Left lung (tissue), 14 donors: ENCODE data around the gene SAFB2. TPM values are rescaled to one million over a fixed set of nuclear protein-coding genes. Genes with fewer than 3 reads are reported as not detected.

Source experiments
- ATAC-seq: fragments of 200-7000 bp; cut with Tn5 transposase; one replicate; pipeline ENCODE4 v1.9.1; 2020; ENCODE audit warnings: moderate library complexity
- DNase-seq, 4 donors: peaks; one replicate each; pipeline ENCODE4 v3.0.0-alpha.2; 2013 to 2020
- H3K27ac ChIP-seq, 2 donors: fragments of 200-600 bp; sonication (generic) in 1 of 2; one replicate each; pipeline versions ENCODE4 v1.5.0 to v1.8.0; 2020 to 2021
- H3K27me3 ChIP-seq, 2 donors: fragments of 200-600 bp; sonication (generic) in 1 of 2; one replicate each; pipeline versions ENCODE4 v1.5.0 to v1.8.0; 2020 to 2021
- H3K36me3 ChIP-seq, 2 donors: fragments of 200-600 bp; sonication (generic) in 1 of 2; one replicate each; pipeline versions ENCODE4 v1.5.0 to v1.8.0; 2020 to 2021
- H3K4me1 ChIP-seq, 2 donors: fragments of 200-600 bp; one replicate each; pipeline ENCODE4 v1.8.0; 2021
- H3K4me3 ChIP-seq, 2 donors: fragments of 200-600 bp; sonication (generic) in 1 of 2; one replicate each; pipeline versions ENCODE4 v1.5.0 to v1.8.0; 2020 to 2021; ENCODE audit warnings: mild to moderate bottlenecking in 1 of 2
- H3K9me3 ChIP-seq, 2 donors: fragments of 200-600 bp; sonication (generic) in 1 of 2; one replicate each; pipeline versions ENCODE4 v1.5.0 to v1.8.0; 2020 to 2021
- intact Hi-C, 2 donors: fragments of 100-400 bp; cut with DNase I; formaldehyde crosslinking; loops; one replicate each; pipeline versions ENCODE4 v1.11.2 to v1.14.2; 2022
- long read RNA-seq, 12 donors: library from polyadenylated mRNA in 2 of 12; unstranded in 2 of 12; transcript quantifications; one replicate each; pipeline ENCODE4 v2.0.0 and lab custom pipeline, GENCODE V29; 2019 to 2026
- polyA plus RNA-seq, 6 donors: library from polyadenylated mRNA; unstranded; fragments of 120-200 nt; gene quantifications; one replicate each; pipeline ENCODE4 v1.2.1, GENCODE V29; 2013; ENCODE audit not compliant: insufficient read length in 6 of 6
- total RNA-seq, 2 donors: library from RNA; stranded (reverse); fragmentation: NEBNext Ultra II Directional; extraction: Animal tissue kit (Norgen Biotek cat#: 25700); gene quantifications; one replicate each; pipeline ENCODE4 v1.2.1, GENCODE V29; 2021
- TF ChIP-seq, protein P1 (sequence below), 2 donors: fragments of 200-600 bp; sonication (generic) in 1 of 2; IDR thresholded peaks; one replicate each; pipeline versions ENCODE4 v1.5.0 to v1.8.0; 2021; ENCODE audit warnings: antibody characterized with exemption in 2 of 2
- donor health status: DM: no; HTN: yes; CAD: no.
- donor health status: DM: no; HTN: no; CAD: no.

The SAFB2 gene
- total RNA-seq = 10 to 100 TPM; 62.0 to 75.9 TPM
- polyA plus RNA-seq = 100 to 1,000 TPM in 2 of 6 donors, 10 to 100 TPM in 4; 70.4 to 110 (median 91.9) TPM
- long read RNA-seq, donor 1, partial matches to known transcripts = 65 of 67 reads
- long read RNA-seq, donor 1, other reads (novel, unspliced or antisense) = 0 of 67 reads
- long read RNA-seq, donor 2, partial matches to known transcripts = 148 of 149 reads
- long read RNA-seq, donor 2, other reads (novel, unspliced or antisense) = 0 of 149 reads
- long read RNA-seq, donor 3, partial matches to known transcripts = 13 of 15 reads
- long read RNA-seq, donor 3, other reads (novel, unspliced or antisense) = 0 of 15 reads
- long read RNA-seq, donor 4, partial matches to known transcripts = 14 of 14 reads
- long read RNA-seq, donor 4, other reads (novel, unspliced or antisense) = 0 of 14 reads
- long read RNA-seq, donor 5, partial matches to known transcripts = 47 of 53 reads
- long read RNA-seq, donor 5, other reads (novel, unspliced or antisense) = 5 of 53 reads
- long read RNA-seq, donor 6, partial matches to known transcripts = 41 of 41 reads
- long read RNA-seq, donor 6, other reads (novel, unspliced or antisense) = 0 of 41 reads
- long read RNA-seq, donor 7, partial matches to known transcripts = 20 of 20 reads
- long read RNA-seq, donor 7, other reads (novel, unspliced or antisense) = 0 of 20 reads
- long read RNA-seq, donor 8, partial matches to known transcripts = 84 of 84 reads
- long read RNA-seq, donor 8, other reads (novel, unspliced or antisense) = 0 of 84 reads
- long read RNA-seq, donor 9 = 0 reads
- long read RNA-seq, donor 10, partial matches to known transcripts = 14 of 17 reads
- long read RNA-seq, donor 10, other reads (novel, unspliced or antisense) = 3 of 17 reads
- long read RNA-seq, donor 11 = 0 reads
- long read RNA-seq, donor 12, partial matches to known transcripts = 33 of 33 reads
- long read RNA-seq, donor 12, other reads (novel, unspliced or antisense) = 0 of 33 reads

DNA sequence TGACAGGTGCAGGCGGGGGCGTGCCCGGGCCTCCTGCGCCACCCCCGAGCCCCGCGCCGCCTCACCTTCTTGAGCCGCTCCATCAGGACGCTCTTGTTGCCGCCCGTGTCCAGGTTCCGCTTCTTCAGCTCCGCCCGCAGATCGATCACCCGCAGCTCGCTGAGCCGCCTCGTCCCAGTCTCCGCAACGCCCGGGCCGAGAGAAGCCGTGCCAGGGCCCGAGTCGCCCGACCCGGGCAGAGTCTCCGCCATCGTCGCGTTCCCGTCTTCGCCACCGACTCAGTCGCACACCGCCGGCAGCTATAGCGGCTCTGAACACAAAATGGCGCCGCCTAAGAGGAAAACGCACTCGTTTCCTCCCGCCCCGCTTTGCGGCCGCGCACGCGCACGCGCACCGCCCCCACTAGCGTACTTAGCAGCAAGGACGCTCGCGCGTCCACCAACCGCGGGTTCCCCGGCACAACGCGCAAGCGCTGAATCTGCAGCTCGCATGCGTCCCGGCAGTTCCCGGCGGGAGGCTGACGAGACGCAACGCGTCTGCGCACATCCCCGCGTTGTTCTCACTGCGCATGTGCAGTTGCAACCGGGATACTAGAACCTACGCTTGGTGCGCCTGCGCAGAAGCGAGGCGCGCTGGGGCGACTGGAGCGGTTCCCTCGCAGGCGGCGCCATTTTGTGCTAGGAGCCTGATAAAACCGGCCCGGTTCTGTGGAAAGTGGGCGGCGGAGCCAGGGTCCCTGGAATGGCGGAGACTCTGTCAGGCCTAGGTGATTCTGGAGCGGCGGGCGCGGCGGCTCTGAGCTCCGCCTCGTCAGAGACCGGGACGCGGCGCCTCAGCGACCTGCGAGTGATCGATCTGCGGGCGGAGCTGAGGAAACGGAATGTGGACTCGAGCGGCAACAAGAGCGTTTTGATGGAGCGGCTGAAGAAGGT lies at the start of gene SAFB2, which contains the start of gene SAFB:
Gene SAFB2, minus strand, starts transcription at position 312 of the 932 bp plus-strand sequence. Its CDS starts 61 bp downstream, at position 251.
Gene SAFB, plus strand, starts transcription at position 619 of the 932 bp plus-strand sequence. Its CDS starts 123 bp downstream, at position 742.
- Histone ChIP-seq H3K27me3 (no peaks in the 10 kb centered on the region), H3K4me1 (peaks cover 42 to 80% of the 10 kb centered on the region in 2 donors), H3K9me3 (no peaks in the 10 kb centered on the region), H3K4me3 (peak within 1 kb of the TSS; percentile 98 to 99), H3K36me3 (peaks cover 0 to 59% of the 10 kb centered on the region in 2 donors), H3K27ac (peak within 1 kb of the TSS; percentile 91 to 96)
- TF ChIP-seq, protein P1, sequence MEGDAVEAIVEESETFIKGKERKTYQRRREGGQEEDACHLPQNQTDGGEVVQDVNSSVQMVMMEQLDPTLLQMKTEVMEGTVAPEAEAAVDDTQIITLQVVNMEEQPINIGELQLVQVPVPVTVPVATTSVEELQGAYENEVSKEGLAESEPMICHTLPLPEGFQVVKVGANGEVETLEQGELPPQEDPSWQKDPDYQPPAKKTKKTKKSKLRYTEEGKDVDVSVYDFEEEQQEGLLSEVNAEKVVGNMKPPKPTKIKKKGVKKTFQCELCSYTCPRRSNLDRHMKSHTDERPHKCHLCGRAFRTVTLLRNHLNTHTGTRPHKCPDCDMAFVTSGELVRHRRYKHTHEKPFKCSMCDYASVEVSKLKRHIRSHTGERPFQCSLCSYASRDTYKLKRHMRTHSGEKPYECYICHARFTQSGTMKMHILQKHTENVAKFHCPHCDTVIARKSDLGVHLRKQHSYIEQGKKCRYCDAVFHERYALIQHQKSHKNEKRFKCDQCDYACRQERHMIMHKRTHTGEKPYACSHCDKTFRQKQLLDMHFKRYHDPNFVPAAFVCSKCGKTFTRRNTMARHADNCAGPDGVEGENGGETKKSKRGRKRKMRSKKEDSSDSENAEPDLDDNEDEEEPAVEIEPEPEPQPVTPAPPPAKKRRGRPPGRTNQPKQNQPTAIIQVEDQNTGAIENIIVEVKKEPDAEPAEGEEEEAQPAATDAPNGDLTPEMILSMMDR (IDR thresholded peaks at IDR 0.05) = peak in 1 of 2 donors; percentile 5
- peak; percentile 94 for ATAC-seq
- peak; percentile 99 to 100 (median 100) for DNase-seq
- intact Hi-C loops = no loop called here

GRCh38 chr19:5671600-5671999 lies 49.0 kb upstream of the SAFB2 start:
- TF ChIP-seq, protein P1 (IDR thresholded peaks at IDR 0.05) = no peak
- Histone ChIP-seq H3K27ac (no peak overlapping the region), H3K4me1 (no peaks in the 10 kb centered on the region), H3K4me3 (no peak overlapping the region), H3K9me3 (no peaks in the 10 kb centered on the region), H3K36me3 (peaks cover 0 to 57% of the 10 kb centered on the region in 2 donors), H3K27me3 (no peaks in the 10 kb centered on the region)
- intact Hi-C loops = no loop called here
- ATAC-seq (no peak), DNase-seq (peak in 1 of 4 donors; percentile 28)

DNA sequence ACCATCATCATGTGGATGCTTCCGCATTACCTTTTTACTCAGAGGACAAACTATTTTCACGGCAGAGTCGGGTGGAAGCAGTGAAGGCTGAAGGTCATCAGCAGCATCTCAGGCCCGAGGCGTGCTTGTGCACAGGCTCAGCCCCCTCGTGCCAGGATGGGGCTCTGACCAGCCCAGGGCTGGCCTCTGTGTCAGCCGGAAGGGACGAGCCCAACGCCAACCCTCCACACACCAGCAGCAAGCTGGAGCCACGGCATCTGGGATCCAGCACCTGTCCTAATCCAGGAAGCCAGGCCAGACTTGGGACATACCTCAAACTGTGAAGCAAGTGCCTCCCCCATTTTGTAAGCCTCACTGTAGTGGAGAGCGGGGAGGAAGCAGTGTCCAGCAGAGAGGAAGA lies 46.6 kb upstream of the SAFB2 start:
- ATAC-seq (no peak), DNase-seq (peak in 1 of 4 donors; percentile 43)
- TF ChIP-seq, protein P1 (IDR thresholded peaks at IDR 0.05) = no peak
- H3K4me1 ChIP-seq = no peaks in the 10 kb centered on the region
- peaks cover 0 to 81% of the 10 kb centered on the region in 2 donors for H3K36me3 ChIP-seq
- H3K27ac ChIP-seq = no peak overlapping the region
- no peaks in the 10 kb centered on the region for H3K9me3 ChIP-seq
- H3K4me3 ChIP-seq = no peak overlapping the region
- intact Hi-C loops = no loop called here
- no peaks in the 10 kb centered on the region for H3K27me3 ChIP-seq

- H3K36me3 ChIP-seq = peaks cover 0 to 95% of the 10 kb centered on the region in 2 donors
- intact Hi-C loops = no loop called here
Observed at GRCh38 chr19:5667751-5668271, 45.2 kb upstream of the SAFB2 start.

More at GRCh38 chr19:5667751-5668271, 45.2 kb upstream of the SAFB2 start:
- H3K27ac ChIP-seq = no peak overlapping the region
- no peaks in the 10 kb centered on the region for H3K27me3 ChIP-seq
- DNase-seq (peak in 1 of 4 donors; percentile 80), ATAC-seq (no peak)
- TF ChIP-seq, protein P1 (IDR thresholded peaks at IDR 0.05) = no peak
- H3K4me3 ChIP-seq = no peak overlapping the region
- H3K4me1 ChIP-seq = no peaks in the 10 kb centered on the region
- no peaks in the 10 kb centered on the region for H3K9me3 ChIP-seq
